Esophagus muscularis mucosa (tissue), 4 donors: Measurements from ENCODE around the gene COLQ.

Experiments used
- EP300 ChIP-seq: sonication (generic); formaldehyde crosslinking; IDR thresholded peaks from one replicate; pipeline ENCODE4 v1.6.1; 2017; ENCODE audit warnings: antibody characterized with exemption
- POLR2A ChIP-seq: fragments of 450-650 bp; IDR thresholded peaks from one replicate; pipeline ENCODE4 v1.6.1; 2017; ENCODE audit warnings: antibody characterized with exemption, moderate library complexity, mild to moderate bottlenecking, low read depth
- POLR2AphosphoS5 ChIP-seq, 2 donors: sonication (generic); formaldehyde crosslinking; IDR thresholded peaks; one replicate each; pipeline ENCODE4 v1.6.1; 2017; ENCODE audit warnings: antibody characterized with exemption in 2 of 2
- TF ChIP-seq, protein P1 (sequence below), 3 experiments: fragments of 200-600 bp in 2 of 3; fragments of 450-650 bp in 1 of 3; sonication (generic) in 2 of 3; IDR thresholded peaks; one replicate each; pipeline ENCODE4 v1.5.1; 2017 to 2019; ENCODE audit warnings: antibody characterized with exemption in 3 of 3, mild to moderate bottlenecking in 2 of 3, moderate library complexity in 1 of 3

DNA sequence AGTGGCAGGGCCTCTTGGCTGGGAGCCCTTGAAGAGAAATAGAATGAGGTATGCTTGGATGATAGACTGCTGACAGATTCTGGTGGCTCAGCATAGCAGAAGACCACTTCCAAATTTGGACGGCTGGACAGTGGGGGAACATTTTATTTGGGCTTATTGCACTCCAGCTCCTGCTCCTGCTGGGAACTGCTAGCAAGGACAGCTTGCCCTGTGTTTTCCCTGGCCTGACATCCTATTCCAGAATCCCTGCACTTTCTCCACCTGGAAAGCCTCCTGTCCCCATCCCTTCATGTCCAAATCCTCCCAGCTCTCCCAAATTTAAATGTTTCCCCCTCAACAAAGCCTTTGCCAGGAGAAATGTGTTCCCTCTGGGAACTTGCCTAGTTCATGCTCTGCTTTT is 9.8 kb upstream of the COLQ start:
- TF ChIP-seq POLR2A (no peak), EP300 (no peak), POLR2AphosphoS5 (IDR thresholded peaks at IDR 0.05) (no peak)
- TF ChIP-seq, protein P1, sequence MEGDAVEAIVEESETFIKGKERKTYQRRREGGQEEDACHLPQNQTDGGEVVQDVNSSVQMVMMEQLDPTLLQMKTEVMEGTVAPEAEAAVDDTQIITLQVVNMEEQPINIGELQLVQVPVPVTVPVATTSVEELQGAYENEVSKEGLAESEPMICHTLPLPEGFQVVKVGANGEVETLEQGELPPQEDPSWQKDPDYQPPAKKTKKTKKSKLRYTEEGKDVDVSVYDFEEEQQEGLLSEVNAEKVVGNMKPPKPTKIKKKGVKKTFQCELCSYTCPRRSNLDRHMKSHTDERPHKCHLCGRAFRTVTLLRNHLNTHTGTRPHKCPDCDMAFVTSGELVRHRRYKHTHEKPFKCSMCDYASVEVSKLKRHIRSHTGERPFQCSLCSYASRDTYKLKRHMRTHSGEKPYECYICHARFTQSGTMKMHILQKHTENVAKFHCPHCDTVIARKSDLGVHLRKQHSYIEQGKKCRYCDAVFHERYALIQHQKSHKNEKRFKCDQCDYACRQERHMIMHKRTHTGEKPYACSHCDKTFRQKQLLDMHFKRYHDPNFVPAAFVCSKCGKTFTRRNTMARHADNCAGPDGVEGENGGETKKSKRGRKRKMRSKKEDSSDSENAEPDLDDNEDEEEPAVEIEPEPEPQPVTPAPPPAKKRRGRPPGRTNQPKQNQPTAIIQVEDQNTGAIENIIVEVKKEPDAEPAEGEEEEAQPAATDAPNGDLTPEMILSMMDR (IDR thresholded peaks at IDR 0.05): no peak
